Keratinocyte (primary cell): ENCODE results near the gene KIF18B. TPM values are rescaled to one million over a fixed set of nuclear protein-coding genes. Genes with fewer than 3 reads are reported as not detected.

Experiments used
- DNase-seq: peaks from one replicate; pipeline ENCODE4 v3.0.0-alpha.2; 2011; ENCODE audit warnings: low read depth, missing footprints, low spot score
- FAIRE-seq: peaks from 2 replicates; lab custom pipeline; 2011; peaks lifted over from hg19 to GRCh38; lab: Jason Lieb, UNC
- H2AFZ ChIP-seq: 2 replicates; pipeline ENCODE4 v1.6.0; 2012; ENCODE audit warnings: low read length, control low read depth, inconsistent platforms; ENCODE audit not compliant: control insufficient read depth
- H3K27ac ChIP-seq: 2 replicates; pipeline ENCODE4 v1.5.1; 2011; ENCODE audit warnings: low read length; ENCODE audit not compliant: control insufficient read depth, insufficient read depth
- H3K27me3 ChIP-seq: 3 replicates; pipeline ENCODE4 v1.6.0; 2011; ENCODE audit warnings: low read length; ENCODE audit not compliant: control insufficient read depth, insufficient read depth; ENCODE audit errors: extremely low read depth
- H3K36me3 ChIP-seq, 2 experiments: 2 replicates in 1 of 2; 3 replicates in 1 of 2; pipeline ENCODE4 v1.5.1; 2011; ENCODE audit warnings: low read length in 2 of 2, mild to moderate bottlenecking in 1 of 2; ENCODE audit not compliant: control insufficient read depth in 2 of 2, insufficient read depth in 2 of 2; ENCODE audit errors: extremely low read depth in 1 of 2
- H3K4me1 ChIP-seq: 3 replicates; pipeline ENCODE4 v1.5.1; 2011; ENCODE audit warnings: low read length; ENCODE audit not compliant: control insufficient read depth, insufficient read depth; ENCODE audit errors: extremely low read depth
- H3K4me2 ChIP-seq: 3 replicates; pipeline ENCODE4 v1.6.0; 2011; ENCODE audit warnings: low read depth, low read length; ENCODE audit not compliant: control insufficient read depth, insufficient read depth; ENCODE audit errors: extremely low read depth
- H3K4me3 ChIP-seq, 3 experiments: fragments of 200-600 bp in 1 of 3; sonication (generic) in 1 of 3; 2 replicates in 2 of 3; 3 replicates in 1 of 3; pipeline ENCODE4 v1.5.1; 2011 to 2016; ENCODE audit warnings: low read length in 3 of 3, mild to moderate bottlenecking in 3 of 3, control low read depth in 2 of 3, inconsistent platforms in 1 of 3, low read depth in 1 of 3, mixed read lengths in 1 of 3, mixed run types in 1 of 3, moderate library complexity in 1 of 3; ENCODE audit not compliant: control insufficient read depth in 2 of 3, insufficient read depth in 2 of 3; ENCODE audit errors: extremely low read depth in 1 of 3
- H3K79me2 ChIP-seq: 2 replicates; pipeline ENCODE4 v1.6.0; 2012; ENCODE audit warnings: low read length; ENCODE audit not compliant: control insufficient read depth, insufficient read depth
- H3K9ac ChIP-seq: 3 replicates; pipeline ENCODE4 v1.6.0; 2011; ENCODE audit warnings: low read length; ENCODE audit not compliant: control insufficient read depth, insufficient read depth; ENCODE audit errors: extremely low read depth
- H3K9me1 ChIP-seq: 3 replicates; pipeline ENCODE4 v1.6.0; 2011; ENCODE audit warnings: low read length; ENCODE audit not compliant: control insufficient read depth, insufficient read depth; ENCODE audit errors: extremely low read depth
- H3K9me3 ChIP-seq: 2 replicates; pipeline ENCODE4 v1.5.1; 2012; ENCODE audit warnings: low read depth, low read length; ENCODE audit not compliant: control insufficient read depth
- H4K20me1 ChIP-seq: 3 replicates; pipeline ENCODE4 v1.6.0; 2011; ENCODE audit warnings: low read length; ENCODE audit not compliant: control insufficient read depth, insufficient read depth; ENCODE audit errors: extremely low read depth
- CTCF ChIP-seq, 3 experiments: IDR thresholded peaks in 1 of 3; conservative IDR thresholded peaks in 1 of 3; optimal IDR thresholded peaks in 1 of 3; 2 replicates in 2 of 3; 3 replicates in 1 of 3; pipeline versions ENCODE3 to v1.5.1; 2011; ENCODE audit warnings: low read length in 3 of 3, mild to moderate bottlenecking in 3 of 3, moderate library complexity in 2 of 3, control low read depth in 1 of 3, inconsistent platforms in 1 of 3; ENCODE audit not compliant: insufficient read depth in 2 of 3; ENCODE audit errors: extremely low read depth in 1 of 3
- EZH2 ChIP-seq: IDR thresholded peaks from one replicate; pipeline ENCODE4 v1.6.1; 2012; ENCODE audit warnings: inconsistent platforms, mild to moderate bottlenecking, low read length, moderate library complexity
- dilution Hi-C: fragments of 300-500 bp; cut with MboI; formaldehyde crosslinking; loops from one replicate; pipeline ENCODE4 v1.7.0; 2020; ENCODE audit warnings: low sequenced_read_pairs; ENCODE audit not compliant: extremely low pct_ligation_motif_present
- polyA plus RNA-seq, 5 experiments: library from polyadenylated mRNA; depleted of rRNA in 3 of 5; stranded (reverse) in 3 of 5; stranded (forward) in 1 of 5; unstranded in 1 of 5; fragments of >200 nt; gene quantifications; 1 replicate in 1 of 5; 2 replicates in 3 of 5; 3 replicates in 1 of 5; pipeline versions ENCODE4 v1.2.1 to v1.2.3, GENCODE V29; 2011 to 2012; ENCODE audit warnings: missing spikeins in 2 of 5, low read depth in 1 of 5, low replicate concordance in 1 of 5

KIF18B gene
- polyA plus RNA-seq, 1 donor (not counting 4 experiments of a cell fraction or from before 2014, with no cell fraction given): 5.1 TPM

GRCh38 chr17:44940317-44940716 is 7.3 kb downstream of the KIF18B start:
- Histone ChIP-seq H3K9ac (no peak overlapping the region), H3K4me1 (peaks cover 25% of the 10 kb centered on the region), H3K27ac (peak overlapping the region; percentile 3), H3K4me3 (no peak overlapping the region), H3K27me3 (no peaks in the 10 kb centered on the region), H4K20me1 (no peaks in the 10 kb centered on the region), H3K9me3 (no peaks in the 10 kb centered on the region), H2AFZ (no peak overlapping the region), H3K4me2 (peak overlapping the region; percentile 52), H3K36me3 (no peaks in the 10 kb centered on the region), H3K79me2 (peaks cover 67% of the 10 kb centered on the region), H3K9me1 (no peaks in the 10 kb centered on the region)
- dilution Hi-C loops: no loop called here
- no peak for TF ChIP-seq CTCF (optimal IDR thresholded peaks at IDR 0.05 in 1 of 3, IDR thresholded peaks at IDR 0.05 in 1 of 3, conservative IDR thresholded peaks at IDR 0.05 in 1 of 3; ENCODE audit: extremely low read depth in 1 of 3, insufficient read depth in 2 of 3, low read length in 3 of 3)
- no peak for TF ChIP-seq EZH2
- peak; percentile 48 for FAIRE-seq
- DNase-seq: no peak

DNA sequence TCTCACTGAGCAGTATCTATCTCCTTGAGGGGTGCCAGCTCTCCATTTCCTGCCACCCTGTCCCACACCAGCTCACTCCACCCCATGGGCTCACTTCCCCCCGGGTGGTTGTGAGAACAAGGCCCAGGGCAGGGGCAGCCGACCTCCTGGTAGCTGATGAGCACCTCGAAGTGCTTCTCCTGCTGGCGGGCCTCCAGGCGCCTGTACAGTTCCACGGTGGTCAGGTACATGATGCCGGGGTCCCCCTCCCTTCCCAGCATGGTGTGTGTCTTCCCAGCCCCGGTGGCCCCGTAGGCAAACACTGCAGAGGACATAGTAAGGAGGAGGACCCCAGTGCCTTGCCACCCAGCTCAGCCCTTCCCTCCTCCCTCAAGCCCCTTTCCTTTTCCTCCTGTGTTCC is 12.5 kb downstream of the KIF18B start:
- FAIRE-seq: no peak
- peaks cover 3% of the 10 kb centered on the region for H3K4me1 ChIP-seq
- no peak overlapping the region for H2AFZ ChIP-seq
- no peak overlapping the region for H3K27ac ChIP-seq
- H3K4me2 ChIP-seq: no peak overlapping the region
- H3K27me3 ChIP-seq: no peaks in the 10 kb centered on the region
- H3K9me1 ChIP-seq: no peaks in the 10 kb centered on the region
- peaks cover 0 to 34% of the 10 kb centered on the region in 2 experiments for H3K36me3 ChIP-seq
- no peak overlapping the region for H3K9ac ChIP-seq
- H3K79me2 ChIP-seq: peaks cover 29% of the 10 kb centered on the region
- no peak for TF ChIP-seq CTCF (optimal IDR thresholded peaks at IDR 0.05 in 1 of 3, IDR thresholded peaks at IDR 0.05 in 1 of 3, conservative IDR thresholded peaks at IDR 0.05 in 1 of 3; ENCODE audit: extremely low read depth in 1 of 3, insufficient read depth in 2 of 3, low read length in 3 of 3)
- no peak for TF ChIP-seq EZH2
- no peak overlapping the region for H3K4me3 ChIP-seq
- no peak for DNase-seq
- dilution Hi-C loops: no loop called here
- H4K20me1 ChIP-seq: no peaks in the 10 kb centered on the region
- H3K9me3 ChIP-seq: no peaks in the 10 kb centered on the region
